ENCODE measurements around the gene ARHGAP25.

ARHGAP25 gene

GRCh38 chr2:68698567-68699377 lies 35.8 kb upstream of the ARHGAP25 start:
- H3K9ac ChIP-seq (ENCODE audit: low read length in 5 of 5), result no peak overlapping the region
- peaks cover 0 to 2% (median 0%) of the 10 kb centered on the region in 5 donors for H3K4me1 ChIP-seq (ENCODE audit: control insufficient read depth in 5 of 5, insufficient read depth in 5 of 5, low read length in 5 of 5)
- no peak overlapping the region for H3K4me3 ChIP-seq (ENCODE audit: low read depth in 1 of 5, low read length in 5 of 5)
- H3K27me3 ChIP-seq (ENCODE audit: control insufficient read depth in 5 of 5, insufficient read depth in 4 of 5, low read length in 5 of 5), result no peaks in the 10 kb centered on the region
- H3K9me3 ChIP-seq (ENCODE audit: control insufficient read depth in 5 of 5, low read length in 5 of 5), result peaks cover 0 to 6% (median 0%) of the 10 kb centered on the region in 5 donors
- no peak overlapping the region for H3K27ac ChIP-seq (ENCODE audit: low read depth, low read length)
- H3K36me3 ChIP-seq (ENCODE audit: control insufficient read depth in 5 of 5, insufficient read depth in 5 of 5, low read length in 5 of 5), result no peaks in the 10 kb centered on the region

- H3K4me3 ChIP-seq (ENCODE audit: low read depth in 1 of 5, low read length in 5 of 5), result no peak overlapping the region
- H3K36me3 ChIP-seq (ENCODE audit: control insufficient read depth in 5 of 5, insufficient read depth in 5 of 5, low read length in 5 of 5), result no peaks in the 10 kb centered on the region
- H3K4me1 ChIP-seq (ENCODE audit: control insufficient read depth in 5 of 5, insufficient read depth in 5 of 5, low read length in 5 of 5), result peaks cover 0 to 2% (median 0%) of the 10 kb centered on the region in 5 donors
- no peaks in the 10 kb centered on the region for H3K27me3 ChIP-seq (ENCODE audit: control insufficient read depth in 5 of 5, insufficient read depth in 4 of 5, low read length in 5 of 5)
- H3K27ac ChIP-seq (ENCODE audit: low read depth, low read length), result no peak overlapping the region
- H3K9me3 ChIP-seq (ENCODE audit: control insufficient read depth in 5 of 5, low read length in 5 of 5), result peaks cover 0 to 6% (median 0%) of the 10 kb centered on the region in 5 donors
- no peak overlapping the region for H3K9ac ChIP-seq (ENCODE audit: low read length in 5 of 5)
Observed at GRCh38 chr2:68700560-68700959, 34.1 kb upstream of the ARHGAP25 start.

DNA sequence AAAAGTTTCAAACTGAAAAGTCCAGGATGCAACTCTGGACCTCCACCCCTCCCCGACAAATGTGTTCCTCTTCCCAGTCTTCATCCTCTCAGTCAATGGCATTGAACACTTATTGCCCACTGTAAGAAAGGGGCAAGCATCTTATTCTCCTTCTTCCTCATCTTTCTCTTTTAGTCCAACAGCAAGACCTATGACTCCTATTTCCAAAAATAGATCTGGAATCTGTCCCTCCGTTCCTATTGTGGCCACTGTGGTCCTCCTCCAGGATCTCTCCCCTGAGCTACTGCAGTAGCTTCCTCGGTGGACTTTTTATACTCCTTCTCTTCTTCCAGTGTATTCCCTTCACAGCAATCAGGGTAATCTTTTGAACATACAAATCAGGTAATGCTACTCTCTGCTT lies 28.0 kb upstream of the ARHGAP25 start:
- no peak overlapping the region for H3K27ac ChIP-seq (ENCODE audit: low read depth, low read length)
- H3K9me3 ChIP-seq (ENCODE audit: control insufficient read depth in 5 of 5, low read length in 5 of 5), result no peaks in the 10 kb centered on the region
- H3K4me1 ChIP-seq (ENCODE audit: control insufficient read depth in 5 of 5, insufficient read depth in 5 of 5, low read length in 5 of 5), result no peaks in the 10 kb centered on the region
- no peaks in the 10 kb centered on the region for H3K36me3 ChIP-seq (ENCODE audit: control insufficient read depth in 5 of 5, insufficient read depth in 5 of 5, low read length in 5 of 5)
- H3K9ac ChIP-seq (ENCODE audit: low read length in 5 of 5), result no peak overlapping the region
- H3K4me3 ChIP-seq (ENCODE audit: low read depth in 1 of 5, low read length in 5 of 5), result no peak overlapping the region
- no peaks in the 10 kb centered on the region for H3K27me3 ChIP-seq (ENCODE audit: control insufficient read depth in 5 of 5, insufficient read depth in 4 of 5, low read length in 5 of 5)

GRCh38 chr2:68708629-68709028 lies 26.0 kb upstream of the ARHGAP25 start:
- no peak overlapping the region for H3K4me3 ChIP-seq (ENCODE audit: low read depth in 1 of 5, low read length in 5 of 5)
- no peak overlapping the region for H3K27ac ChIP-seq (ENCODE audit: low read depth, low read length)
- no peaks in the 10 kb centered on the region for H3K9me3 ChIP-seq (ENCODE audit: control insufficient read depth in 5 of 5, low read length in 5 of 5)
- no peaks in the 10 kb centered on the region for H3K36me3 ChIP-seq (ENCODE audit: control insufficient read depth in 5 of 5, insufficient read depth in 5 of 5, low read length in 5 of 5)
- no peaks in the 10 kb centered on the region for H3K4me1 ChIP-seq (ENCODE audit: control insufficient read depth in 5 of 5, insufficient read depth in 5 of 5, low read length in 5 of 5)
- H3K9ac ChIP-seq (ENCODE audit: low read length in 5 of 5), result no peak overlapping the region
- no peaks in the 10 kb centered on the region for H3K27me3 ChIP-seq (ENCODE audit: control insufficient read depth in 5 of 5, insufficient read depth in 4 of 5, low read length in 5 of 5)

GRCh38 chr2:68709421-68709911 lies 25.1 kb upstream of the ARHGAP25 start:
- Histone ChIP-seq H3K27me3 (ENCODE audit: control insufficient read depth in 5 of 5, insufficient read depth in 4 of 5, low read length in 5 of 5) (no peaks in the 10 kb centered on the region), H3K27ac (ENCODE audit: low read depth, low read length) (no peak overlapping the region), H3K4me3 (ENCODE audit: low read depth in 1 of 5, low read length in 5 of 5) (no peak overlapping the region), H3K36me3 (ENCODE audit: control insufficient read depth in 5 of 5, insufficient read depth in 5 of 5, low read length in 5 of 5) (no peaks in the 10 kb centered on the region), H3K4me1 (ENCODE audit: control insufficient read depth in 5 of 5, insufficient read depth in 5 of 5, low read length in 5 of 5) (no peaks in the 10 kb centered on the region), H3K9ac (ENCODE audit: low read length in 5 of 5) (no peak overlapping the region), H3K9me3 (ENCODE audit: control insufficient read depth in 5 of 5, low read length in 5 of 5) (no peaks in the 10 kb centered on the region)

GRCh38 chr2:68710336-68710735 lies 24.3 kb upstream of the ARHGAP25 start:
- no peak overlapping the region for H3K9ac ChIP-seq (ENCODE audit: low read length in 5 of 5)
- no peaks in the 10 kb centered on the region for H3K27me3 ChIP-seq (ENCODE audit: control insufficient read depth in 5 of 5, insufficient read depth in 4 of 5, low read length in 5 of 5)
- no peaks in the 10 kb centered on the region for H3K9me3 ChIP-seq (ENCODE audit: control insufficient read depth in 5 of 5, low read length in 5 of 5)
- H3K27ac ChIP-seq (ENCODE audit: low read depth, low read length), result no peak overlapping the region
- H3K4me1 ChIP-seq (ENCODE audit: control insufficient read depth in 5 of 5, insufficient read depth in 5 of 5, low read length in 5 of 5), result peaks cover 0 to 4% (median 0%) of the 10 kb centered on the region in 5 donors
- no peaks in the 10 kb centered on the region for H3K36me3 ChIP-seq (ENCODE audit: control insufficient read depth in 5 of 5, insufficient read depth in 5 of 5, low read length in 5 of 5)
- H3K4me3 ChIP-seq (ENCODE audit: low read depth in 1 of 5, low read length in 5 of 5), result no peak overlapping the region

DNA sequence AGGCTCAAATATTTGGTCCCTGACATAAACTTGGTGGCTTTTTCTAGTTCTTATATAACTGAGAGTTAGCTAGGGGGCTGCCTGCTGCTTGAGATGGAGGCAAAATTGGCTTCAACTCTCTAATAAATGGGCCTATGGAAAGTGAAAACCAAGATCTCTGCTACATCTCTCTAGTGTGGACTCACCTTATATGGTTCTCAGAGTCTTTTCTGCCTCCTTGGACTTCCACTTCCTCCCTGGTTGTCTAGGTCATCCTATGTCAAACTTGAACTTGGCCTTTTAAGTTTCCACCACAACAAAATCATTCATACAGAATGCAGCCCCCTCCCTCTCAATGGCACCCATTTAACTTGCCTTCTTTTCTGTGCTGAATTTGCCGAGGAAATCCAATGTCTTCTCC lies 23.9 kb upstream of the ARHGAP25 start:
- Histone ChIP-seq H3K4me3 (ENCODE audit: low read depth in 1 of 5, low read length in 5 of 5) (no peak overlapping the region), H3K4me1 (ENCODE audit: control insufficient read depth in 5 of 5, insufficient read depth in 5 of 5, low read length in 5 of 5) (peaks cover 0 to 8% (median 0%) of the 10 kb centered on the region in 5 donors), H3K27ac (ENCODE audit: low read depth, low read length) (no peak overlapping the region), H3K9me3 (ENCODE audit: control insufficient read depth in 5 of 5, low read length in 5 of 5) (no peaks in the 10 kb centered on the region), H3K9ac (ENCODE audit: low read length in 5 of 5) (no peak overlapping the region), H3K36me3 (ENCODE audit: control insufficient read depth in 5 of 5, insufficient read depth in 5 of 5, low read length in 5 of 5) (no peaks in the 10 kb centered on the region), H3K27me3 (ENCODE audit: control insufficient read depth in 5 of 5, insufficient read depth in 4 of 5, low read length in 5 of 5) (no peaks in the 10 kb centered on the region)

DNA sequence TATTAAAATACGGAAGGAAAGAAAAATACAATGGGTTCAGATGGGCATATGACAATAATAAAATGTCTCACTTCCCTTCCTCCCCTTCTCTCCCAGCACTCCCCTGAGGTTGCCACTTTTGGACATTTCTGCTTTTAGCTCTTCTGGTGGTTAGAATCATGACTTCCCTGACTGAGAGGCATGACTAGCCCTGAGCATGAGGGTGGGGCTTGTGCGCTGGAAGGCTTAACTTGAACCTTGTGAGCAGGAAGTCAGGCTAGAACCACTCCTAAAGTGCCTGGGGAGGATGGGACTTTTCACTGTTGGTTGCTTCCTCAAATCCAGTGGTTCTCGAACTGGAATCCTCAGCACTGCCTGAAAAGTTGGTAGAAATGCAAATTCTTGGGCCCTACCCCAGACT lies 19.7 kb upstream of the ARHGAP25 start:
- Histone ChIP-seq H3K4me3 (ENCODE audit: low read depth in 1 of 5, low read length in 5 of 5) (no peak overlapping the region), H3K36me3 (ENCODE audit: control insufficient read depth in 5 of 5, insufficient read depth in 5 of 5, low read length in 5 of 5) (no peaks in the 10 kb centered on the region), H3K9me3 (ENCODE audit: control insufficient read depth in 5 of 5, low read length in 5 of 5) (no peaks in the 10 kb centered on the region), H3K27ac (ENCODE audit: low read depth, low read length) (no peak overlapping the region), H3K9ac (ENCODE audit: low read length in 5 of 5) (no peak overlapping the region), H3K27me3 (ENCODE audit: control insufficient read depth in 5 of 5, insufficient read depth in 4 of 5, low read length in 5 of 5) (no peaks in the 10 kb centered on the region), H3K4me1 (ENCODE audit: control insufficient read depth in 5 of 5, insufficient read depth in 5 of 5, low read length in 5 of 5) (peaks cover 0 to 8% (median 0%) of the 10 kb centered on the region in 5 donors)

DNA sequence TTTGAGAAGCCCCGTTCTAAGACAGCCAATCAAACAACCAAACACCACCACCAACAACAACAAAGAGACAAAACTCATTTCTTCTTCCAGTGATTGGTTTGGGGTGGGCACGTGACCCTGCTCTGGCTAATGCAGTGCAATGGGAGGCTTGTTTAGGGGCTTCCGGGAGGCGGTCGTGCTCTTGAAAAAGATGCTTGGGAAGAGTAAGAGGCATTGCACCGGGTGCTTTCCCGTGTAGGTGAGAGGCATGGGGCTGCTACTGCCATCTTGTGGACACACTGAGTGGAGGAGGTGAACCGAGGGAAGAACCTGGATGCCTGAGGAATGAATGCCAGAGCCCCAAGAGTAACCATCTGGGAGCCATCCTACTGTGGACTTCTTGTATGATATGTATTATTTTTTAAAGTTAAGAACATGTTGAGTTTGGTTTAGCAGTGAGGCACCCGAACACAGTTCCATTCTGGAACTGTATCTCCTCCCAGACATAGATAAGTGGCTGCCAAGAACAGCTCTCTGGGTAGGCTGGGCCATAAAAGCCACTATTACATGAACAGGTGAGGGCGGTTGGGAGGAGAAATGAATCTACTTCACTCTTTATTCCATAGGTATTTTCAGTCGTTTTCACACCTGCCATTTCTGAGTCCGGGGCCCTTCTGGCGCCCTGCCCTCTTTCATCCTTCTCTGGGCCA lies 19.1 kb upstream of the ARHGAP25 start:
- Histone ChIP-seq H3K9ac (ENCODE audit: low read length in 5 of 5) (no peak overlapping the region), H3K27ac (ENCODE audit: low read depth, low read length) (no peak overlapping the region), H3K36me3 (ENCODE audit: control insufficient read depth in 5 of 5, insufficient read depth in 5 of 5, low read length in 5 of 5) (no peaks in the 10 kb centered on the region), H3K9me3 (ENCODE audit: control insufficient read depth in 5 of 5, low read length in 5 of 5) (no peaks in the 10 kb centered on the region), H3K4me3 (ENCODE audit: low read depth in 1 of 5, low read length in 5 of 5) (no peak overlapping the region), H3K4me1 (ENCODE audit: control insufficient read depth in 5 of 5, insufficient read depth in 5 of 5, low read length in 5 of 5) (peaks cover 0 to 8% (median 0%) of the 10 kb centered on the region in 5 donors), H3K27me3 (ENCODE audit: control insufficient read depth in 5 of 5, insufficient read depth in 4 of 5, low read length in 5 of 5) (no peaks in the 10 kb centered on the region)

- H3K4me1 ChIP-seq (ENCODE audit: control insufficient read depth in 5 of 5, insufficient read depth in 5 of 5, low read length in 5 of 5), result peaks cover 0 to 8% (median 0%) of the 10 kb centered on the region in 5 donors
- H3K9me3 ChIP-seq (ENCODE audit: control insufficient read depth in 5 of 5, low read length in 5 of 5), result no peaks in the 10 kb centered on the region
- H3K27me3 ChIP-seq (ENCODE audit: control insufficient read depth in 5 of 5, insufficient read depth in 4 of 5, low read length in 5 of 5), result no peaks in the 10 kb centered on the region
- H3K27ac ChIP-seq (ENCODE audit: low read depth, low read length), result no peak overlapping the region
- H3K9ac ChIP-seq (ENCODE audit: low read length in 5 of 5), result no peak overlapping the region
- no peaks in the 10 kb centered on the region for H3K36me3 ChIP-seq (ENCODE audit: control insufficient read depth in 5 of 5, insufficient read depth in 5 of 5, low read length in 5 of 5)
- H3K4me3 ChIP-seq (ENCODE audit: low read depth in 1 of 5, low read length in 5 of 5), result no peak overlapping the region
Observed at GRCh38 chr2:68716604-68717304, 17.9 kb upstream of the ARHGAP25 start.

Data from subcutaneous abdominal adipose tissue (tissue), 5 donors.